HG02798 (cell line): ENCODE measurements around the gene ADAMTSL3.

Source experiments
- ATAC-seq: cut with Tn5 transposase; IDR thresholded peaks from one replicate; pipeline ENCODE4 v1.9.1; 2021; ENCODE audit warnings: mild to moderate bottlenecking; ENCODE audit not compliant: unreplicated experiment, poor library complexity

The ADAMTSL3 gene

GRCh38 chr15:83654379-83655236 is 685 bp downstream of the ADAMTSL3 start:
- ATAC-seq, result no peak

GRCh38 chr15:83655237-83655616 is 1.3 kb downstream of the ADAMTSL3 start:
- no peak for ATAC-seq

- ATAC-seq, result no peak
Measured at GRCh38 chr15:83656192-83656591, 2.3 kb downstream of the ADAMTSL3 start.

GRCh38 chr15:83656943-83657528 is 3.1 kb downstream of the ADAMTSL3 start:
- no peak for ATAC-seq

GRCh38 chr15:83657549-83657948 is 3.6 kb downstream of the ADAMTSL3 start:
- ATAC-seq, result no peak

- no peak for ATAC-seq
Measured at GRCh38 chr15:83658430-83659416, 4.8 kb downstream of the ADAMTSL3 start.

GRCh38 chr15:83659417-83659812 is 5.5 kb downstream of the ADAMTSL3 start:
- no peak for ATAC-seq

- ATAC-seq, result no peak
Measured at GRCh38 chr15:83665480-83665879, 11.6 kb downstream of the ADAMTSL3 start.

- ATAC-seq, result no peak
Measured at GRCh38 chr15:83670672-83671229, 16.8 kb downstream of the ADAMTSL3 start.

- ATAC-seq, result no peak
Measured at GRCh38 chr15:83671603-83672002, 17.7 kb downstream of the ADAMTSL3 start.

- ATAC-seq, result no peak
Measured at GRCh38 chr15:83673385-83673784, 19.5 kb downstream of the ADAMTSL3 start.

GRCh38 chr15:83682476-83683088 is 28.7 kb downstream of the ADAMTSL3 start:
- no peak for ATAC-seq

- no peak for ATAC-seq
Measured at GRCh38 chr15:83685916-83686332, 32.0 kb downstream of the ADAMTSL3 start.

- ATAC-seq, result no peak
Measured at GRCh38 chr15:83688201-83688600, 34.3 kb downstream of the ADAMTSL3 start.

- no peak for ATAC-seq
Measured at GRCh38 chr15:83690676-83691075, 36.8 kb downstream of the ADAMTSL3 start.

GRCh38 chr15:83692746-83693581 is 39.0 kb downstream of the ADAMTSL3 start:
- no peak for ATAC-seq

GRCh38 chr15:83694015-83694414 is 40.1 kb downstream of the ADAMTSL3 start:
- ATAC-seq, result no peak

GRCh38 chr15:83694536-83694935 is 40.6 kb downstream of the ADAMTSL3 start:
- ATAC-seq, result no peak

GRCh38 chr15:83695246-83695645 is 41.3 kb downstream of the ADAMTSL3 start:
- no peak for ATAC-seq
